Measurements from ENCODE around the gene APMAP. TPM values are rescaled to one million over a fixed set of nuclear protein-coding genes. Genes with fewer than 3 reads are reported as not detected.
"Not testable (repeated sequence)": the region's sequence is repeated elsewhere in the genome, so short reads cannot be mapped to it uniquely, and the experiment has no call there.

Gene APMAP
- total RNA-seq, 1 experiment from 2014 or later: 80.3 TPM

GRCh38 chr20:24954566-24954965 is 38.0 kb downstream of the APMAP start:
- no peaks in the 10 kb centered on the region for H3K27me3 ChIP-seq
- no peak overlapping the region for H3K4me3 ChIP-seq
- H3K9me3 ChIP-seq: no peaks in the 10 kb centered on the region
- H3K36me3 ChIP-seq: no peaks in the 10 kb centered on the region
- no peak for DNase-seq

DNA sequence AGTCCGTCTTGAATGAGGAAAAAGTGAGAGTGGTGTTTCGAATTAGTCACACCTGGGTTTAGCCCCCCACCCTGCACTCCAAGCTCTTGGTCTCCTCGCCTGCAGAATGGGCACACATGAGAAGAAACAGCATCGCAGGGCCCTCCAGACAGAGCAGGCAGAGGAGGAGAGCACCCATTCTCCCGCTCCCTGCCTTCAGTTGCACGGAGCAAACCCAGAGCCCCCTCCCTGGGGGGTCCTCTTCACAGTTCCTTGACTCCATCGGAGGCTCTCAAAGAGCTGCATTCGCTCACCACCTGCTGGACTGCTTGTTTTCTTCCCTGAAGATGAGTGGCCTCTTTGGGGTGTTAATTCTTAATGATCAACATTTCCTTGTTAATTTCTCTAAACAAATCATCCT is 38.4 kb downstream of the APMAP start:
- H3K27me3 ChIP-seq: no peaks in the 10 kb centered on the region
- H3K9me3 ChIP-seq: no peaks in the 10 kb centered on the region
- no peaks in the 10 kb centered on the region for H3K36me3 ChIP-seq
- H3K4me3 ChIP-seq: no peak overlapping the region
- DNase-seq: no peak

GRCh38 chr20:24953621-24954133 is 38.9 kb downstream of the APMAP start:
- Histone ChIP-seq H3K4me3 (no peak overlapping the region), H3K9me3 (no peaks in the 10 kb centered on the region), H3K36me3 (no peaks in the 10 kb centered on the region), H3K27me3 (no peaks in the 10 kb centered on the region)
- no peak for DNase-seq

DNA sequence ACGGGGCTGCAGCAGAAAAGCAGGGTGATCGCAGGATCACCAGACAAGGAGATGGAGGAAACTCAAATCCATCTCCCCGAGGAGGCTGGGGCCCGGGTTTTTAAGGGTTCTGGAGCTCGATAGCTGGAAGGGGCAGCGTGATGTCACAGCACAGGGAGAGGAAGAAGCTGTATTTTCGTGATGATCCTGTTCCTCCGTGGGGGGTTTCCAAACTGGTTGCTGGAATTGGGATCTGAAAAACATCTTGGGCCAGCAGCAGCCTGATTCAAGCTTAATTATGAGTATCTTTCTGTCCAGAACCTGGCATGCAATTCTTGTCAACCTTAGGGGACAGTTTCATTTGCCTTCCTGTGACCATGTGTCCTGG is 39.4 kb downstream of the APMAP start:
- no peak for DNase-seq
- no peaks in the 10 kb centered on the region for H3K27me3 ChIP-seq

GRCh38 chr20:24952376-24953208 is 40.0 kb downstream of the APMAP start:
- no peak for DNase-seq
- Histone ChIP-seq H3K36me3 (no peaks in the 10 kb centered on the region), H3K27me3 (no peaks in the 10 kb centered on the region), H3K9me3 (no peaks in the 10 kb centered on the region), H3K4me3 (no peak overlapping the region)

More for the DNA sequence above, 39.4 kb downstream of the APMAP start:
- no peaks in the 10 kb centered on the region for H3K36me3 ChIP-seq
- no peaks in the 10 kb centered on the region for H3K9me3 ChIP-seq
- no peak overlapping the region for H3K4me3 ChIP-seq

DNA sequence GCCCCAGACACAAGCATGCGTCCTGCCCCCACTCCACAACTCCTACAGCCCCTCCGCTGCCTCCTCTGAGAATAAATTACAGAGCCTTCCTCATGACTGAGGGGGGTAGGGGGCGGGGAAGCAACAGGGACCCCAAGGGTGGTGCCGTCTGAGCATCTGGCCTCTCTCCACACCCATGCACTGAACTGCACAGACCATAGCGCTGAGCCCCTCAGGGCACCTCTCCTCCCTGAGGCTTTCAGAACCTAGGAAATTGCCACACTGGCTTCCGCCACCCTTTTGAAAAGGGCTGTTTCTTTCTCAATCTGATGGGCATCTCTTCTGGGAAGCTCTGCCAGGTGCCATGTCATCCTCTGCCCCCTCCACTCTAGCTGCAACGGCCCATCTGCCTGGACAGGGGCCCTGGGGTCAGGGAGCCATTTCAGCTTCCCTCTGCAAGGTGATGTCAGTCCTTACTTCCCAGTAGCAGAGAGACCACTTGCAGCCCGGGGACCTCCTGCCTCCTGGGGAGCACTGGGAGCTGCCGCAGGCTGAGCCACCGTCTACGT is 40.9 kb downstream of the APMAP start:
- H3K4me3 ChIP-seq: no peak overlapping the region
- no peaks in the 10 kb centered on the region for H3K36me3 ChIP-seq
- no peaks in the 10 kb centered on the region for H3K9me3 ChIP-seq
- DNase-seq: no peak
- no peaks in the 10 kb centered on the region for H3K27me3 ChIP-seq

GRCh38 chr20:24950836-24951525 is 41.6 kb downstream of the APMAP start:
- Histone ChIP-seq H3K4me3 (no peak overlapping the region), H3K27me3 (no peaks in the 10 kb centered on the region), H3K36me3 (no peaks in the 10 kb centered on the region), H3K9me3 (no peaks in the 10 kb centered on the region)
- DNase-seq: peak; percentile 13

DNA sequence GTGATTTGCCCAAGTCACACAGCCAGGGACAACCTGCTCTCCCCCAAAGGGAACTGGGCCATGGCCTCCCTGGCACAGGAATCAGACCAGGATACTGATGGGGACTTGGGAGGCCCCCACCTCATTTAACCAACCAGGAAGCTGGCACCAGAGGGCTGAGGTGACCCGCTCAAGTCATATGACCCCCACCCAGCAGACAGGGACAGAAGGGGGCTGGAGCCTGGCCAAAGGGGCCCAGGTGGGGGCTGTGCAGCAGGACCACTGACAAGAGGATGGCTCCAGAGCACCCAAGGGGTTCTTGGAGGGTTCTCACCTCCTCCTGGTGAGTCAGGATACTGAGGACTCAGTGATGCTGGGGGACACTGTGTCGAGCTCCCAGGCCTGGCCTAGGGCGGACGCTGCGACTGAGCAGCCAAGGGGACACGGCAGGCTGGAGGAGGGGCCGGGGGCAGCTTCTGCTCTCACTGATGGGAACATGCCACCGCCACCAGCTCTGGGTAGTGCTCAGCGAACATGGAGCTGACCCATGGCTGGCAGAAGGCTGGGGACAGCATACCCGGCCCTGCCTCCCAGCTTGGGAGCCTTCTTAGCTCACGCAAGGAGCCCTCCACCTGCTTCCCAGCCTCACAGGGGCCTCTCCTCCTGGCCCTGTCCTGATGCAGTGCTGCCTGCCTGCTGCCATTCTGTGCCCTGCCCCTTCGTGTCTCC is 42.3 kb downstream of the APMAP start:
- H3K4me3 ChIP-seq: no peak overlapping the region
- DNase-seq: no peak
- no peaks in the 10 kb centered on the region for H3K36me3 ChIP-seq
- no peaks in the 10 kb centered on the region for H3K9me3 ChIP-seq
- H3K27me3 ChIP-seq: no peaks in the 10 kb centered on the region

- H3K27me3 ChIP-seq: no peaks in the 10 kb centered on the region
- DNase-seq: no peak
- H3K9me3 ChIP-seq: no peaks in the 10 kb centered on the region
- H3K36me3 ChIP-seq: no peaks in the 10 kb centered on the region
- H3K4me3 ChIP-seq: no peak overlapping the region
Measured at GRCh38 chr20:24949756-24950127, 42.8 kb downstream of the APMAP start.

DNA sequence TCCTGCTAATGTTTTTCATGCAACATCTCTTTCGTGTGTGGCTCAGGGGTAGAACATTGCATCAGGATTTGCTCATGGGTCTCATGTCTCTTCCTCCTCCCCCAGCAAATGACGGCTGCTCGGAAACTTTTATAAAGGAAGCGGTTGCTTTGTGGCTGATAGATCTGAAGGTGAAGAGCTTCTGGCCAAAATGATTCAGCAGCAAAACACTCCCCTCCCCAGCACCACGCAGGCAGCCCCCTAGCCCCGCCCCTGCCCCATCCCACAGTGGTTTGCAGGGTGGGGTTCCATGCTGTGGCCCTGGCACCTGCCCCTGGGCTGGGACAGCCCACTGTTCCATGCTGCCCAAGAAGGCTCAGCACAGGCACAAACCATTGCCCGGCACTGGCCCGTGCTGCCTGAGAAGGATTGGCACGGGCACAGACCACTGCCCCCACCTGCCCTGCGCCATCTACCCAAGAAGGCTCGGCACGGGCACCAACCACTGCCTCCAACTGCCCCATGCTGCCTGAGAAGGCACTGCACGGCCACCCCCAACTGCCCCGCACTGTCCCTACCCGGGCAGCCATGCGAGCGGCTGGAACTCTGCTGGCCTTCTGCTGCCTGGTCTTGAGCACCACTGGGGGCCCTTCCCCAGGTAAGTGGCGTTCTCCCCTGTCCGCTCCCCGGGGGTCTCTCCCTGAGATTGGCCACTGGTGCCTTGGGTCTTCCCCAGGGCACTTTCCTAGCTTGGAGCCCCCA is 43.4 kb downstream of the APMAP start, which contains the start of gene CST7:
TSS of gene CST7 (plus strand) at position 331 of the 741 bp plus-strand sequence. CDS start at position 568, 237 bp downstream.
- peak; percentile 21 for DNase-seq
- no peaks in the 10 kb centered on the region for H3K27me3 ChIP-seq
- no peaks in the 10 kb centered on the region for H3K36me3 ChIP-seq
- no peaks in the 10 kb centered on the region for H3K9me3 ChIP-seq
- H3K4me3 ChIP-seq: no peak within 1 kb of the TSS

DNA sequence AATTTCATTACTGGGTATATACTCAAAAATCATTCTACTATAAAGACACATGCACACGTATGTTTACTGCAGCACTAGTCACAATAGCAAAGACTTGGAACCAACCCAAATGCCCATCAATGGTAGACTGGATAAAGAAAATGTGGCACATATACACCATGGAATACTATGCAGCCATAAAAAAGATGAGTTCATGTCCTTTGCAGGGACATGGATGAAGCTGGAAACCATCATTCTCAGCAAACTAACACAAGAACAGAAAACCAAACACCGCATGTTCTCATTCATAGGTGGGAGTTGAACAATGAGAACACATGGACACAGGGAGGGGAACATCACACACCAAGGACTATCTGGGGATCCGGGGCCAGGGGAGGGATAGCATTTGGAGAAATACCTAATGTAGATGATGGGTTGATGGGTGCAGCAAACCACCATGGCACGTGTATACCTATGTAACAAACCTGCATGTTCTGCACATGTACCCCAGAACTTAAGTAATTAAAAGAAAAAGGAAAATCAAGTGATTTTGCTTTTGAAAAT is 44.1 kb downstream of the APMAP start:
- not testable (repeated sequence) for H3K9me3 ChIP-seq, H3K27me3 ChIP-seq, DNase-seq, H3K36me3 ChIP-seq, H3K4me3 ChIP-seq

- not testable (repeated sequence) for H3K27me3 ChIP-seq, H3K36me3 ChIP-seq, H3K9me3 ChIP-seq, DNase-seq, H3K4me3 ChIP-seq
Measured at GRCh38 chr20:24946376-24946775, 46.2 kb downstream of the APMAP start.

- Histone ChIP-seq H3K9me3 (no peaks in the 10 kb centered on the region), H3K36me3 (no peaks in the 10 kb centered on the region), H3K4me3 (no peak overlapping the region), H3K27me3 (no peaks in the 10 kb centered on the region)
- DNase-seq: no peak
Measured at GRCh38 chr20:24943731-24944130, 48.8 kb downstream of the APMAP start.

GRCh38 chr20:24943196-24943595 is 49.4 kb downstream of the APMAP start:
- Histone ChIP-seq H3K4me3 (no peak overlapping the region), H3K36me3 (no peaks in the 10 kb centered on the region), H3K9me3 (no peaks in the 10 kb centered on the region), H3K27me3 (no peaks in the 10 kb centered on the region)
- no peak for DNase-seq

- Histone ChIP-seq H3K4me3 (no peak overlapping the region), H3K36me3 (no peaks in the 10 kb centered on the region), H3K9me3 (no peaks in the 10 kb centered on the region), H3K27me3 (no peaks in the 10 kb centered on the region)
- no peak for DNase-seq
Measured at GRCh38 chr20:24942679-24943078, 49.9 kb downstream of the APMAP start.

DNA sequence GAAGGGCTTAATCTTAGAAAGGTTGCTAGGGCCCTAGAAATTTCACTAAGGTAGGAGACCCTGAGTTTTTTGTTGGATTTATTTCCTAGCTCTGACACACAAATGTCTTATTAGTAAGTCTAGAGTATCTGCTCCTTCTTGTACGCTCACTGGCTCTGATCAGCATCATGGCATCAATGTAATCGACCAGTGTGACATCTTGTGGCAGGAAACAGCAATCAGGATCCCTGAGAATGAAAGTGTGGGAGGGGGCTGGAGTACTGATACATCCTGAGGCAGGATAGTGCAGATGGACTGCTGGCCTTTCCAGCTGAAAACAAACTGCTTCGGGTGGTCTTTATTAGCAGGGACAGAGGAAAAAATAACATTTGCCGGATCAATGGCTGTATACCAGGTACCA is 53.5 kb downstream of the APMAP start:
- Histone ChIP-seq H3K36me3 (no peaks in the 10 kb centered on the region), H3K27me3 (no peaks in the 10 kb centered on the region), H3K9me3 (no peaks in the 10 kb centered on the region), H3K4me3 (no peak overlapping the region)
- no peak for DNase-seq

All from MG63 (cell line).